ENCODE measurements around the gene JAKMIP1.

Gene JAKMIP1

GRCh38 chr4:6121276-6121850 lies 79.0 kb downstream of the JAKMIP1 start:
- no peaks in the 10 kb centered on the region for H4K20me1 ChIP-seq (ENCODE audit: insufficient read depth, low read length, poor library complexity, severe bottlenecking)
- H3K79me2 ChIP-seq (ENCODE audit: insufficient read depth, low read length), result no peaks in the 10 kb centered on the region
- H3K4me2 ChIP-seq (ENCODE audit: low read depth, low read length, poor library complexity, severe bottlenecking), result no peak overlapping the region
- H3F3A ChIP-seq (ENCODE audit: low read depth), result no peaks in the 10 kb centered on the region
- TF ChIP-seq, protein P1, sequence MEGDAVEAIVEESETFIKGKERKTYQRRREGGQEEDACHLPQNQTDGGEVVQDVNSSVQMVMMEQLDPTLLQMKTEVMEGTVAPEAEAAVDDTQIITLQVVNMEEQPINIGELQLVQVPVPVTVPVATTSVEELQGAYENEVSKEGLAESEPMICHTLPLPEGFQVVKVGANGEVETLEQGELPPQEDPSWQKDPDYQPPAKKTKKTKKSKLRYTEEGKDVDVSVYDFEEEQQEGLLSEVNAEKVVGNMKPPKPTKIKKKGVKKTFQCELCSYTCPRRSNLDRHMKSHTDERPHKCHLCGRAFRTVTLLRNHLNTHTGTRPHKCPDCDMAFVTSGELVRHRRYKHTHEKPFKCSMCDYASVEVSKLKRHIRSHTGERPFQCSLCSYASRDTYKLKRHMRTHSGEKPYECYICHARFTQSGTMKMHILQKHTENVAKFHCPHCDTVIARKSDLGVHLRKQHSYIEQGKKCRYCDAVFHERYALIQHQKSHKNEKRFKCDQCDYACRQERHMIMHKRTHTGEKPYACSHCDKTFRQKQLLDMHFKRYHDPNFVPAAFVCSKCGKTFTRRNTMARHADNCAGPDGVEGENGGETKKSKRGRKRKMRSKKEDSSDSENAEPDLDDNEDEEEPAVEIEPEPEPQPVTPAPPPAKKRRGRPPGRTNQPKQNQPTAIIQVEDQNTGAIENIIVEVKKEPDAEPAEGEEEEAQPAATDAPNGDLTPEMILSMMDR (conservative IDR thresholded peaks at IDR 0.05; ENCODE audit: low read length), result no peak
- TF ChIP-seq EZH2phosphoT487 (IDR thresholded peaks at IDR 0.05; ENCODE audit: borderline replicate concordance), result no peak
- H3K4me3 ChIP-seq (ENCODE audit: low read length, poor library complexity, severe bottlenecking), result no peak overlapping the region
- H3K9me3 ChIP-seq (ENCODE audit: insufficient read depth, low read depth, low read length), result no peaks in the 10 kb centered on the region; the same call in 1 of the 2 replicates
- no peak overlapping the region for H3K9ac ChIP-seq (ENCODE audit: low read depth, low read length, poor library complexity, severe bottlenecking)
- no peaks in the 10 kb centered on the region for H3K27me3 ChIP-seq (ENCODE audit: insufficient read depth, low read length, poor library complexity, severe bottlenecking)
- H3K9me2 ChIP-seq (replicated peaks; ENCODE audit: low read depth, low read length), result no peaks in the 10 kb centered on the region
- H3K4me1 ChIP-seq (ENCODE audit: insufficient read depth, low read length, poor library complexity, severe bottlenecking), result no peaks in the 10 kb centered on the region
- no peak overlapping the region for H2AFZ ChIP-seq (ENCODE audit: low read length)
- no peaks in the 10 kb centered on the region for H3K36me3 ChIP-seq (ENCODE audit: insufficient read depth, low read length)

GRCh38 chr4:6120361-6120760 lies 80.0 kb downstream of the JAKMIP1 start:
- no peaks in the 10 kb centered on the region for H3K79me2 ChIP-seq (ENCODE audit: insufficient read depth, low read length)
- no peak overlapping the region for H3K4me2 ChIP-seq (ENCODE audit: low read depth, low read length, poor library complexity, severe bottlenecking)
- H3K4me1 ChIP-seq (ENCODE audit: insufficient read depth, low read length, poor library complexity, severe bottlenecking), result no peaks in the 10 kb centered on the region
- H3K27me3 ChIP-seq (ENCODE audit: insufficient read depth, low read length, poor library complexity, severe bottlenecking), result no peaks in the 10 kb centered on the region
- H3K36me3 ChIP-seq (ENCODE audit: insufficient read depth, low read length), result no peaks in the 10 kb centered on the region
- no peak overlapping the region for H2AFZ ChIP-seq (ENCODE audit: low read length)
- no peaks in the 10 kb centered on the region for H3K9me2 ChIP-seq (replicated peaks; ENCODE audit: low read depth, low read length)
- no peaks in the 10 kb centered on the region for H3K9me3 ChIP-seq (ENCODE audit: insufficient read depth, low read depth, low read length)
- TF ChIP-seq, protein P1 (conservative IDR thresholded peaks at IDR 0.05; ENCODE audit: low read length), result no peak
- no peak for TF ChIP-seq EZH2phosphoT487 (IDR thresholded peaks at IDR 0.05; ENCODE audit: borderline replicate concordance)
- no peaks in the 10 kb centered on the region for H4K20me1 ChIP-seq (ENCODE audit: insufficient read depth, low read length, poor library complexity, severe bottlenecking)
- H3K9ac ChIP-seq (ENCODE audit: low read depth, low read length, poor library complexity, severe bottlenecking), result no peak overlapping the region
- no peaks in the 10 kb centered on the region for H3F3A ChIP-seq (ENCODE audit: low read depth)
- H3K4me3 ChIP-seq (ENCODE audit: low read length, poor library complexity, severe bottlenecking), result no peak overlapping the region

DNA sequence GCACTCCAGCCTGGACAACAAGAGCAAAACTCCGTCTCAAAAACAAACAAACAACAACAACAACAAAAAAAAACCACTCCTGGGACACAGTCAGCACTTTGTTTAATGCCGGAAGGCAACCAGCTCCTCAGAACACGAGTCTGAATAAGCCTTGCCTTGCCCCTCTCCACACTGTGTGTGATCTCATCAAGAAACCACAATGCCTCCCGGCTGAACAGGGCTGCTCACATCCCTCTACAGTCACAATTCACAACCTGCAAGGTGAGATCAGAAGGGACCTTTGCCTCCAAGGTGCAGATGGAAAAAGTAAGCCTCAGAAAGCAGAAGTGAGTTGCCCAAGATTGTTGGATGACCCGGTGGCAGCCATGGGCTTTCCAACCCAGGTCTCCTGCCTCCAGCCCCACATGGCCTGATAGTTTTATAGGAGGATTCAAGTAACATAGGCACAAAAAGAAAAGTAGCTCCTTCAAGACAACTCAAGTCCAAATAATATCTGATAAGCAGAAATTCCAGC lies 80.8 kb downstream of the JAKMIP1 start:
- Histone ChIP-seq H3K36me3 (ENCODE audit: insufficient read depth, low read length) (no peaks in the 10 kb centered on the region), H3K4me3 (ENCODE audit: low read length, poor library complexity, severe bottlenecking) (no peak overlapping the region), H3K9me2 (replicated peaks; ENCODE audit: low read depth, low read length) (no peaks in the 10 kb centered on the region), H3K9me3 (ENCODE audit: insufficient read depth, low read depth, low read length) (no peaks in the 10 kb centered on the region), H3K9ac (ENCODE audit: low read depth, low read length, poor library complexity, severe bottlenecking) (no peak overlapping the region), H4K20me1 (ENCODE audit: insufficient read depth, low read length, poor library complexity, severe bottlenecking) (no peaks in the 10 kb centered on the region), H2AFZ (ENCODE audit: low read length) (no peak overlapping the region), H3F3A (ENCODE audit: low read depth) (no peaks in the 10 kb centered on the region), H3K4me1 (ENCODE audit: insufficient read depth, low read length, poor library complexity, severe bottlenecking) (no peaks in the 10 kb centered on the region), H3K27me3 (ENCODE audit: insufficient read depth, low read length, poor library complexity, severe bottlenecking) (no peaks in the 10 kb centered on the region), H3K79me2 (ENCODE audit: insufficient read depth, low read length) (no peaks in the 10 kb centered on the region), H3K4me2 (ENCODE audit: low read depth, low read length, poor library complexity, severe bottlenecking) (no peak overlapping the region)
- TF ChIP-seq, protein P1 (conservative IDR thresholded peaks at IDR 0.05; ENCODE audit: low read length), result no peak
- TF ChIP-seq EZH2phosphoT487 (IDR thresholded peaks at IDR 0.05; ENCODE audit: borderline replicate concordance), result no peak

Measured in Loucy (cell line).